K562 (cell line): ENCODE data around the gene PBXIP1. TPM values are rescaled to one million over a fixed set of nuclear protein-coding genes. Genes with fewer than 3 reads are reported as not detected.
A peak's percentile ranks its signal among the peaks of the same experiment; 100 is the strongest.

Source experiments
- CUX1 ChIP-seq: fragments of 200-800 bp; sonication (Bioruptor generic); IDR thresholded peaks from 2 replicates; pipeline ENCODE4 v1.6.1; 2016; ENCODE audit warnings: missing genetic modification characterization, missing compliant biosample characterization
- ETV1 ChIP-seq: fragments of 450-650 bp; conservative IDR thresholded peaks from 2 replicates; pipeline ENCODE4 v1.6.1; 2016; ENCODE audit warnings: missing genetic modification characterization, control low read depth, low read depth, missing compliant biosample characterization
- FOXK2 ChIP-seq, 2 experiments: fragments of 450-650 bp; IDR thresholded peaks in 1 of 2; conservative IDR thresholded peaks in 1 of 2; 2 replicates each; pipeline ENCODE4 v1.6.1; 2016; ENCODE audit warnings: low read depth in 2 of 2, mild to moderate bottlenecking in 1 of 2
- GTF2E2 ChIP-seq: fragments of 200-800 bp; sonication (Bioruptor generic); IDR thresholded peaks from 2 replicates; pipeline ENCODE4 v1.6.1; 2016; ENCODE audit warnings: missing genetic modification characterization, missing compliant biosample characterization
- OTX1 ChIP-seq: fragments of 450-650 bp; formaldehyde crosslinking; IDR thresholded peaks from 2 replicates; pipeline ENCODE4 v1.4.0; 2022; ENCODE audit warnings: mild to moderate bottlenecking
- SIN3B ChIP-seq: fragments of 450-650 bp; IDR thresholded peaks from 2 replicates; pipeline ENCODE4 v1.6.1; 2017; ENCODE audit warnings: low read depth, mild to moderate bottlenecking, moderate library complexity
- SREBF2 ChIP-seq: sonication (generic); formaldehyde crosslinking; IDR thresholded peaks from 2 replicates; pipeline ENCODE4 v1.4.0; 2020; ENCODE audit warnings: mild to moderate bottlenecking, missing genetic modification reagents
- USF2 ChIP-seq: sonication (generic); formaldehyde crosslinking; IDR thresholded peaks from 2 replicates; pipeline ENCODE4 v1.5.0; 2020; ENCODE audit warnings: missing genetic modification reagents
- ZBTB9 ChIP-seq: fragments of 450-650 bp; formaldehyde crosslinking; IDR thresholded peaks from 2 replicates; pipeline ENCODE4 v1.4.0; 2020; ENCODE audit warnings: mild to moderate bottlenecking, moderate library complexity
- ZNF407 ChIP-seq: fragments of 450-650 bp; IDR thresholded peaks from 2 replicates; pipeline ENCODE4 v1.6.1; 2016; ENCODE audit warnings: low read depth
- polyA plus RNA-seq, 8 experiments: library from polyadenylated mRNA; depleted of rRNA in 4 of 8; stranded (reverse) in 5 of 8; unstranded in 3 of 8; fragments of >200 nt; fragmentation: Nextera tagmentation in 2 of 8; fragmentation: Illumina TruSeq in 1 of 8; extraction: Ambion mirVana in 2 of 8; extraction: Trizol in 1 of 8; gene quantifications; 2 replicates each; pipeline versions ENCODE4 v1.2.1 to v1.2.3, GENCODE V29; 2011 to 2014; ENCODE audit warnings: inconsistent platforms in 1 of 8, missing spikeins in 1 of 8
- total RNA-seq, 7 experiments: library from RNA; depleted of rRNA in 6 of 7; stranded (reverse); fragments of >200 nt in 6 of 7; fragmentation: Illumina TruSeq in 2 of 7; extraction: Trizol in 2 of 7; gene quantifications; 2 replicates each; pipeline versions ENCODE4 v1.2.1 to v1.2.3, GENCODE V29; 2011 to 2021; ENCODE audit warnings: low replicate concordance in 1 of 7

PBXIP1 gene
- total and polyA plus RNA-seq, 9 of the 15 experiments (the other 6 are each of a cell fraction or from before 2014, with no cell fraction given) = 0.13 to 8.3 (median 5.8) TPM

GRCh38 chr1:154961207-154962155 is 5.6 kb upstream of the PBXIP1 start, which contains the start of gene PYGO2 (continued):
- TF ChIP-seq USF2 (CRISPR knock-in tag) (no peak), ETV1 (tag) (peak; percentile 76), FOXK2 (conservative IDR thresholded peaks at IDR 0.05 in 1 of 2, IDR thresholded peaks at IDR 0.05 in 1 of 2; ENCODE audit: low read depth in 2 of 2) (peak in 1 of 2 experiments; percentile 98; a peak in 2 of 4 replicates), OTX1 (CRISPR knock-in tag) (0 out of 2 replicates have a peak, but pooled peaks have one; percentile 60), ZNF407 (no peak), CUX1 (CRISPR knock-in tag) (no peak), SREBF2 (CRISPR knock-in tag) (no peak), ZBTB9 (CRISPR knock-in tag) (peak; percentile 95), GTF2E2 (peak; percentile 76; the same call in 1 of the 2 replicates), SIN3B (peak; percentile 92)
